Metanephros (tissue), 1 donor: ENCODE measurements around the gene ESYT1. TPM values are rescaled to one million over a fixed set of nuclear protein-coding genes. Genes with fewer than 3 reads are reported as not detected.

Source experiments
- total RNA-seq: library from RNA; depleted of rRNA; stranded (reverse); fragments of >200 nt; gene quantifications from one replicate; pipeline ENCODE4 v1.2.3, GENCODE V29; 2014

The ESYT1 gene
- total RNA-seq: 105 TPM

GRCh38 chr12:56127888-56128669, at the start of gene ESYT1:
Gene ESYT1, plus strand, starts transcription at chr12:56128267. Its CDS starts 53 bp downstream, at chr12:56128320.

GRCh38 chr12:56079723-56080555, 48.1 kb upstream of the ESYT1 start, which contains the start of gene ERBB3:
Gene ERBB3, plus strand, starts transcription at chr12:56080165. Its CDS starts 136 bp downstream, at chr12:56080301.

GRCh38 chr12:56104109-56104814, 23.8 kb upstream of the ESYT1 start, which contains the start of gene PA2G4:
Gene PA2G4, plus strand, starts transcription at chr12:56104559. Its CDS starts 179 bp downstream, at chr12:56104738.

GRCh38 chr12:56116267-56117081, 11.6 kb upstream of the ESYT1 start, which contains the start of gene RPL41:
Gene RPL41, plus strand, starts transcription at chr12:56116633.

DNA sequence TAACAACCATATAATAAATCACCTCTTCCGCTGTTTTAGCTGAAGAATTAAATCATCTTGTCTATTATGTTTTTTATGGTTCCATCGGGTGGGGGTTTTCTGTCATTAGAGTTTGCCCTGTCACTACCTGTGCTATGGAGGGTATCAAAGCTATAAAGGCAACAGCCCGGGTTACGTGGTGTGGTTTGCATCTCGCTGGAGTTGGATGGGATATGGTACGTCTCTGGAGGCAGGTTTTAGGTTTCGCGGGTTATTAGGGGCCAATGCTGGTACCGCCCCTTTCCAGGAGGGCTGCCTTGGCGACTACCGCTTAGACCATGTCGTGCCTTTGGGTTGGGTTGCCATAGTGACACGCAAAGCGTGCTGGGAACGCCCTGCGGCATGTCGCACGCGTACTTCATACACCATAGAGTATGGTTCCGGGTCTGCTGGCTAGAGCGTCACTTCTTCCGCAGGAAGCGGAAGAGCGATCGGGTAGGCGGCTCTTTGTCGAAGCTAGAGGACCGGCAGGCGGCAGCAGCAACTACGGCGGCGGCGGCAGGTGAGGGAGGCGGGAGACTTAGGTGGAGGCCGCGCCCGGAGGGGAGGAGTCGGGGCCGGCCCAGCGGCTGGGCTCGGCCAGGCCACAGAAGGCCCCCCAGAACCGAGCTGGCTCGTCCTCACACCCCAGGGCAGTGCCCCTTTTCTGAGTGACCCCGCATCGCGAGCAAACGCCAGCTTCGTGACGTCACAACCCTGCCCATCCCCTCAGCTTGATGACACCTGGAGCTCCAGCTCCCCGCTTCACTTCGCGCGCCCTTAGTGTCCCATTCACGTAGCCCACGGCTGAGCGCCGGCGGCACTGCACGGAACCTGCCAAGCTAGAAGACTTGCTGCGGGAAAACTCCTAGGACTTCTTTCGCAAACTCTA, 10.0 kb upstream of the ESYT1 start, which contains the start of gene ZC3H10:
Gene ZC3H10 (plus strand): TSS at position 489 of the 910 bp plus-strand sequence. CDS start 2,297 bp downstream, outside the sequence.

GRCh38 chr12:56152132-56152755, 24.2 kb downstream of the ESYT1 start, which contains the start of gene MYL6B:
Gene MYL6B, plus strand, starts transcription at chr12:56152587. Its CDS starts 1,332 bp downstream, at chr12:56153919.

DNA sequence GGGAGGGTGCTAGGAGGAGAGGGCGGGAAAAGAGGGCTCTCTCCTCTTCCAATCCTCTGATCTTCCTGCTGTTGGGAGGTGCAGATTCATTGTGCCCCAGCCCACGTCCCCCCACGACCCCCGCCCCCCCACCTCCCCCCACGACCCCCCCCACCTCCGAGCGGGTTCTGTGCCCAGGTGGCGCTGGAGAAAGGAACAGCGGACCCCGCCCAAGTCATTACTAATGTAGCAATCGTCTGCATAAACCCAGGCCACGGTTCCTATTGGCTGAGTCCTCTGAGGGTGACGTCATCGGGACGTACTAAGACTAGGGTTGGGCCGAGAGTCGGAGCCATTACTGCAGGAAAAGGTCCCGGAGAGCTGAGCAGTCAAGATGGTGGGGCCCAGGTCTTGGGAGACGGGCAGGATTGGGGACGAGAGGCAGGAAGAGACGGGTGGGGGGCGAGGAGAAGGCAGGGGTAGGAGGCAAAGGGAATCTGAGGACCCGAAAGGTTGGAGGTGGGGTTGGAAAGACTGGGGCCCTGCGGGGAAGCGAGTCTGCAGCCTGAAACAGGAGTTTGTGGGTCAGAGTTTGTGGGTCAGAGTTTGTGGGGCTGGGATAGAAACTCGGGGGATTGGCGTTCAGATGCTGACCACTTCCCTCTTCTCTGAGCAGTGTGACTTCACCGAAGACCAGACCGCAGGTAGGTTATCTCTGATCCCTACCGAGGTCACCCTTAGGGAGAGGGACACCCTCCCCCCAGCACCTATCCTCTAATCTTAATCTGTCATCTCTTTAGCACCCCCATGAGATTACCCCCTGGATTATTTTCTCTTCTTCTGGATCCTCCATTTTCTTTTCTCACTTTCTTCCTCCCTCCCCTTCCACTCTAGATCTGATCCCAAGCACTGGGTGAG, 30.2 kb downstream of the ESYT1 start, which contains the start of gene MYL6:
Gene MYL6 (plus strand): TSS at position 331 of the 897 bp plus-strand sequence. CDS start 43 bp downstream, at position 374.

DNA sequence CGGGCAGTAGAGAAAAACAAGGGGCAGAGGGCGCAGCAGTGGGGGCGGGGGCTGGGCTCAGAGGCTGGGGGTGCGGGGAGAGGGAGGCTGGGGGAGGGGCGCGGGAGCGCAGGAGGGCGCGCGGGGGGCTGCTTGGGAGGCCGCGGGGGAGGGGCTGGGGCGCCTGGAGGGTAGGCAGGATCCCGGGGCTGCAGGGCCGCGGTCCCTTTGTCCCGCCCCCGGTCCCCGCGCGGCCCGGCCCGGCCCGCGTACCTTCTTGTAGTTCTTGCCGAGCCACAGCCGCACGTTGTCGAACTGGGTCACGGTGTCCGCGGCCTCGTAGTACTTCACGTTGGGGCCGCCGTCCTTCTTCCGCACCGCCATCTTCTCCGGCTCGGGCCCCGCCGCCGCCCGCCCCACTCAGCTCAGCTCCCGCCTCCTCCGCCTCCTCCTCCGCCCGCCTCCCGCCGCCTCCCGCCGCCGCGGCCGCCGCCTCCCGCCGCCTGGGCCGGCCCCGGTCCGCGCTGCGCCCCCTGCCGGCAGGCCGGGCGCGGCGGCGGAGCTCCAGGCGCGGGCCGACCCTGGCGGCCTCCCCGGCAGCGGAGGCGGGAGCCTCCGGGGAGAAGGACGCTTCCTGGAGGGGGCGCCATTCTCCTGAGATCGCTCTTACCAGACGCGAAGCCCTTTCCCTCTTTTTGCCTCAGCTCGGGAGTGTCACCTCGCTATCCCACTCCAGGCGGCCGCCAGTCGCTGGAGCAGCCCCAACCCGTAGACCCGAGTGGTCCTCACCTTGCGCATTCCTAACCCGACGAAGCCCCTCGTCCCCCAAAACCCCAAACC, 61.2 kb downstream of the ESYT1 start, which contains the start of gene SMARCC2:
Gene SMARCC2 (minus strand): TSS at position 385 of the 819 bp plus-strand sequence. CDS start 22 bp downstream, at position 363.

Other genes with a start within 250 kb of the ESYT1 start
- 22.0 TPM for gene PYM1, start 200.4 kb upstream of the ESYT1 start, total RNA-seq
- 20.2 TPM for gene DGKA, start 197.1 kb upstream of the ESYT1 start, total RNA-seq
- gene PMEL, start 162.2 kb upstream of the ESYT1 start, total RNA-seq: 3.2 TPM
- gene CDK2, start 161.4 kb upstream of the ESYT1 start, total RNA-seq: 37.2 TPM
- gene RAB5B, start 154.2 kb upstream of the ESYT1 start, total RNA-seq: 86.6 TPM
- 30.5 TPM for gene SUOX, start 131.0 kb upstream of the ESYT1 start, total RNA-seq
- 6.0 TPM for gene IKZF4, start 107.2 kb upstream of the ESYT1 start, total RNA-seq
- gene RPS26, start 86.3 kb upstream of the ESYT1 start, total RNA-seq: 280 TPM
- 123 TPM for gene ERBB3, start 48.1 kb upstream of the ESYT1 start, total RNA-seq
- 78.5 TPM for gene PA2G4, start 23.7 kb upstream of the ESYT1 start, total RNA-seq
- 1,889 TPM for gene RPL41, start 11.6 kb upstream of the ESYT1 start, total RNA-seq
- 4.9 TPM for gene ZC3H10, start 10.0 kb upstream of the ESYT1 start, total RNA-seq
- 79.0 TPM for gene MYL6B, start 24.3 kb downstream of the ESYT1 start, total RNA-seq
- gene MYL6, start 30.1 kb downstream of the ESYT1 start, total RNA-seq: 1,413 TPM
- 119 TPM for gene SMARCC2, start 61.2 kb downstream of the ESYT1 start, total RNA-seq
- 40.6 TPM for gene RNF41, start 93.7 kb downstream of the ESYT1 start, total RNA-seq
- gene NABP2, start 96.1 kb downstream of the ESYT1 start, total RNA-seq: 22.0 TPM
- 34.9 TPM for gene SLC39A5, start 101.8 kb downstream of the ESYT1 start, total RNA-seq
- 25.7 TPM for gene ANKRD52, start 130.1 kb downstream of the ESYT1 start, total RNA-seq
- gene COQ10A, start 138.7 kb downstream of the ESYT1 start, total RNA-seq: 15.4 TPM
- 150 TPM for gene CS, start 172.1 kb downstream of the ESYT1 start, total RNA-seq
- 56.6 TPM for gene CNPY2, start 187.7 kb downstream of the ESYT1 start, total RNA-seq
- gene PAN2, start 205.7 kb downstream of the ESYT1 start, total RNA-seq: 73.3 TPM
- not detected for gene IL23A, start 210.6 kb downstream of the ESYT1 start, total RNA-seq
- gene STAT2, start 231.8 kb downstream of the ESYT1 start, total RNA-seq: 133 TPM
- not detected for gene APOF, start 234.6 kb downstream of the ESYT1 start, total RNA-seq